ENCODE data around the gene CD300A. TPM values are rescaled to one million over a fixed set of nuclear protein-coding genes. Genes with fewer than 3 reads are reported as not detected.

The CD300A gene
- total and polyA plus RNA-seq, 10 donors, result 34.2 to 142 (median 107) TPM

GRCh38 chr17:74522381-74523105, 56.1 kb downstream of the CD300A start:
- DNase-seq, result peak; percentile 75
- no peaks in the 10 kb centered on the region for H3K36me3 ChIP-seq
- intact Hi-C loops (cut with DNase I; ENCODE audit: low total_unique reads), result no loop called here
- H3K27me3 ChIP-seq (replicated peaks in 1 of 7), result peaks cover 0 to 20% (median 0%) of the 10 kb centered on the region in 7 donors
- peak overlapping the region in 4 of 8 donors; percentile 84 to 92 (median 90) for H3K27ac ChIP-seq
- TF ChIP-seq POLR2A (IDR thresholded peaks at IDR 0.05) (no peak), POLR2AphosphoS5 (IDR thresholded peaks at IDR 0.05) (no peak), CTCF (IDR thresholded peaks at IDR 0.05 in 8 of 11, conservative IDR thresholded peaks at IDR 0.05 in 3 of 11) (no peak)
- peaks cover 0 to 69% (median 11%) of the 10 kb centered on the region in 6 donors for H3K4me1 ChIP-seq
- peaks cover 0 to 17% (median 7%) of the 10 kb centered on the region in 8 donors for H3K9me3 ChIP-seq
- WGBS, 5 donors, result 71 to 88% (median 83%) methylated on average over 9 to 10 of the region's 10 CpGs
- peak overlapping the region in 1 of 8 donors; percentile 51 for H3K4me3 ChIP-seq

GRCh38 chr17:74523308-74523707, 56.9 kb downstream of the CD300A start:
- 80 to 96% (median 87%) methylated on average over 3 of the region's 3 CpGs for WGBS, 5 donors
- no peaks in the 10 kb centered on the region for H3K36me3 ChIP-seq
- peaks cover 0 to 15% (median 5%) of the 10 kb centered on the region in 8 donors for H3K9me3 ChIP-seq
- H3K27ac ChIP-seq, result peak overlapping the region in 2 of 8 donors; percentile 90 to 92
- H3K4me3 ChIP-seq, result no peak overlapping the region
- no peak for DNase-seq
- H3K27me3 ChIP-seq (replicated peaks in 1 of 7), result peaks cover 0 to 20% (median 0%) of the 10 kb centered on the region in 7 donors
- intact Hi-C loops (cut with DNase I; ENCODE audit: low total_unique reads), result no loop called here
- TF ChIP-seq CTCF (IDR thresholded peaks at IDR 0.05 in 8 of 11, conservative IDR thresholded peaks at IDR 0.05 in 3 of 11), result no peak
- TF ChIP-seq POLR2AphosphoS5 (IDR thresholded peaks at IDR 0.05), result no peak
- no peak for TF ChIP-seq POLR2A (IDR thresholded peaks at IDR 0.05)
- peaks cover 0 to 77% (median 14%) of the 10 kb centered on the region in 6 donors for H3K4me1 ChIP-seq

GRCh38 chr17:74524653-74525464, 58.4 kb downstream of the CD300A start:
- TF ChIP-seq POLR2A (IDR thresholded peaks at IDR 0.05), result no peak
- H3K36me3 ChIP-seq, result no peaks in the 10 kb centered on the region
- H3K9me3 ChIP-seq, result peaks cover 0 to 6% (median 0%) of the 10 kb centered on the region in 8 donors
- peaks cover 0 to 20% (median 0%) of the 10 kb centered on the region in 7 donors for H3K27me3 ChIP-seq (replicated peaks in 1 of 7)
- H3K4me1 ChIP-seq, result peaks cover 0 to 89% (median 18%) of the 10 kb centered on the region in 6 donors
- no peak overlapping the region for H3K4me3 ChIP-seq
- peak overlapping the region in 2 of 8 donors; percentile 14 to 92 for H3K27ac ChIP-seq
- no peak for DNase-seq
- WGBS, 5 donors, result 71 to 88% (median 73%) methylated on average over 10 to 11 of the region's 11 CpGs
- intact Hi-C loops (cut with DNase I; ENCODE audit: low total_unique reads), result no loop called here

- Histone ChIP-seq H3K4me1 (peaks cover 0 to 88% (median 15%) of the 10 kb centered on the region in 6 donors), H3K36me3 (no peaks in the 10 kb centered on the region), H3K4me3 (no peak overlapping the region), H3K27me3 (replicated peaks in 1 of 7) (peaks cover 0 to 20% (median 0%) of the 10 kb centered on the region in 7 donors), H3K9me3 (peaks cover 0 to 6% (median 0%) of the 10 kb centered on the region in 8 donors), H3K27ac (peak overlapping the region in 1 of 8 donors; percentile 92)
- intact Hi-C loops (cut with DNase I; ENCODE audit: low total_unique reads), result no loop called here
- no peak for DNase-seq
- TF ChIP-seq POLR2AphosphoS5 (IDR thresholded peaks at IDR 0.05) (no peak), CTCF (IDR thresholded peaks at IDR 0.05 in 8 of 11, conservative IDR thresholded peaks at IDR 0.05 in 3 of 11) (no peak), POLR2A (IDR thresholded peaks at IDR 0.05) (no peak)
- WGBS, 5 donors, result 85 to 95% (median 94%) methylated on average over 1 of the region's 1 CpG
These were observed 59.0 kb downstream of the CD300A start for GRCh38 chr17:74525465-74525725.

All from spleen (tissue), 11 donors.